Measurements from ENCODE around the gene ACOT12. TPM values are rescaled to one million over a fixed set of nuclear protein-coding genes. Genes with fewer than 3 reads are reported as not detected.
"Not testable (repeated sequence)": the region's sequence is repeated elsewhere in the genome, so short reads cannot be mapped to it uniquely, and the experiment has no call there.

ACOT12 gene
- total RNA-seq, 1 donor from 2014 or later: not detected

DNA sequence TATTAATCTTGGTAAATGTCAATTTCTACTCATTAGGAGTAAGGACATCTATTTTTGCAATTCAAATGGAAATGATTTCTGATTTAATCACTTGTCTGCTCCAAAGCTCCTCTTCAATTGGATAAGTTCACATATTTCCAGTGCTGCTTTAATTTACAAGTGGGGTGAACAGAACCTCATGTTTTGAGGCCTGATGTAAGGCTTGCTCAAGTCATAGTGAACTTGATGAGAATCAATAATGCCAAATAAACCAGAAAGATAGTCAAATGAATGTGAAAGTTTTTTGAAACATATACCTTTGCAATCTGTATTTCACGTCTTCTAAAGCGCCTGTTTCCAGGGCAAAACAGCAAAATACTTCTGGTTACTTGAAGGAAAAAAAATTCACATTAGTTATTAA lies 15.4 kb upstream of the ACOT12 start:
- intact Hi-C loops (cut with micrococcal nuclease): no loop called here
- H3K27me3 ChIP-seq (ENCODE audit: low read depth): no peaks in the 10 kb centered on the region
- no peaks in the 10 kb centered on the region for H3K4me1 ChIP-seq
- no peak for DNase-seq
- TF ChIP-seq CTCF (IDR thresholded peaks at IDR 0.05; ENCODE audit: borderline replicate concordance): no peak
- H3K4me3 ChIP-seq: no peak overlapping the region
- no peaks in the 10 kb centered on the region for H3K36me3 ChIP-seq
- H3K9me3 ChIP-seq (replicated peaks): no peaks in the 10 kb centered on the region
- no peak overlapping the region for H3K27ac ChIP-seq (replicated peaks)

DNA sequence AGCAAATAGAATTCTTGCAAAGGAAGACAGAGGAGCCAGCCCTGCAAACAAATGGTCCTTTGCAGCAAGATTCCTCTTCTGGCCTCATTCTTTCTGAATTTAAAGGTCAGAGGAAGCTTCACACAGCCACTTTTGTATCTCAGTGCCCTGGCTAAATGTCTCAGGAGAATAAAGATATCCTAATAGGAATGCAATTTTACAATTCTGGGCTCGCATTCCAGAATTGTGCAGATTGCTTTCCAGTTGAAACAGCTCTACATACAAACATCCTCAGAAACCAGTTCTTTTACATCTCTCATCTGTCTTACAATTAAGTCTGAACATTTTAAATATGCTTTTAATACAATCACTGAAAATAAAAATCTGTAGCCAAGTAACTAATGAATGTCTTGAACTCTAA lies 14.6 kb upstream of the ACOT12 start:
- no peak for DNase-seq
- no peak overlapping the region for H3K27ac ChIP-seq (replicated peaks)
- intact Hi-C loops (cut with micrococcal nuclease): no loop called here
- H3K27me3 ChIP-seq (ENCODE audit: low read depth): no peaks in the 10 kb centered on the region
- TF ChIP-seq CTCF (IDR thresholded peaks at IDR 0.05; ENCODE audit: borderline replicate concordance): no peak
- H3K9me3 ChIP-seq (replicated peaks): no peaks in the 10 kb centered on the region
- H3K36me3 ChIP-seq: no peaks in the 10 kb centered on the region
- no peak overlapping the region for H3K4me3 ChIP-seq
- H3K4me1 ChIP-seq: no peaks in the 10 kb centered on the region

DNA sequence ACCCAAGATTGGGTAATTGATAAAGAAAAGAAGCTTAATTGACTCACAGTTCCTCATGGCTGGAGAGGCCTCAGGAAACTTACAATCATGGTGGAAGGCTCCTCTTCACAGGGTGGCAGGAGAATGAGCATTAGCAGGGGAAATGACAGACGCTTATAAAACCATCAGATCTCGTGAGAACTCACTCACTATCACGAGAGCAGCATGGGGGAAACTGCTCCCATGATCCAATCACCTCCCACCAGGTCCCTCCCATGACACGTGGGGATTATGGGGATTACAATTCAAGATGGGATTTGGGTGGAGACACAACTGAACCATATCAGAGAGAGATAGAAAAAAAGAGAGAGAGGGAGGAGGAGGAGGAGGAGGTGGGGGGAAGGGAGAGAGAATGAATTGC lies 13.9 kb upstream of the ACOT12 start:
- DNase-seq; intact Hi-C loops (cut with micrococcal nuclease): not testable (repeated sequence)

GRCh38 chr5:81405126-81405891 lies 11.4 kb upstream of the ACOT12 start:
- no peak for TF ChIP-seq CTCF (IDR thresholded peaks at IDR 0.05; ENCODE audit: borderline replicate concordance)
- H3K4me1 ChIP-seq: no peaks in the 10 kb centered on the region

More for the DNA sequence above, 13.9 kb upstream of the ACOT12 start:
- H3K27ac ChIP-seq (replicated peaks); H3K9me3 ChIP-seq (replicated peaks); H3K36me3 ChIP-seq; H3K27me3 ChIP-seq (ENCODE audit: low read depth); H3K4me1 ChIP-seq; H3K4me3 ChIP-seq: not testable (repeated sequence)

DNA sequence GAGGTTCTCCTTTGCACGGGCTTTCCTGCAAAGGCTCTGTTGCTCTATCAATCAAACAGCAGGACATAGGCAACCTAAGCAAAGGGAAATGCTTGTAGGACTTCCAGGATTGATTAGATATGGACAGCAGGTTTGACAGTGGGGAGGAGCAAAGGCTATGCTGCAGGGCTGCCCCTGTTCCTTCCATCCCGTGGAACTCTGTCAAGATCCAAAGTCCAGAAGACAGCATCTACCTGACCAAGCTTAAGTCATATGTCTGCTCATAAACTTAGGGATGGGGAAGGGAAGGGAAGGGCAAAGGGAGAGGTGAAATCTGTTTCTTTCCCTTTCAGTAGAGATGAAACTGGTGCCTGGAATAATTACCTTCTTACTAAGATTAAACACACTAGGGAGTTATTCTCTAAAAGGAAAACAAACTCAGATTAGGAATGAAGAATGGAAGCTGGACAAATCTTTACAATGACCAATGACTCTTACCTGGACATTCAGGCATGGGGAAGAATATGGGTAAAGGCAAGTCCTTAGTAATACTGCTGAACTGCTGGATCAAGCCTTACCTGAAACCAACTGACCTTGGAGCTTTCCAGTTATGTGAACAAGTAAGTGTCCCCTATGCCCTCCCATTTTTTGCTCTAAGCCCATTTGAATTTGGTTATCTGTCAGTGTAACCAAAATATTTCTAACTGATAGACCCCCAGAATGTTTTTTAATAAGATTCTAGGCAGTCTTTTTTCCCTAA lies 8.4 kb upstream of the ACOT12 start:
- Histone ChIP-seq H3K27ac (replicated peaks) (no peak overlapping the region), H3K27me3 (ENCODE audit: low read depth) (no peaks in the 10 kb centered on the region), H3K9me3 (replicated peaks) (no peaks in the 10 kb centered on the region), H3K36me3 (no peaks in the 10 kb centered on the region), H3K4me1 (no peaks in the 10 kb centered on the region), H3K4me3 (no peak overlapping the region)
- intact Hi-C loops (cut with micrococcal nuclease): no loop called here
- no peak for DNase-seq
- no peak for TF ChIP-seq CTCF (IDR thresholded peaks at IDR 0.05; ENCODE audit: borderline replicate concordance)

More at GRCh38 chr5:81405126-81405891, 11.4 kb upstream of the ACOT12 start:
- Histone ChIP-seq H3K27me3 (ENCODE audit: low read depth) (no peaks in the 10 kb centered on the region), H3K4me3 (no peak overlapping the region), H3K36me3 (no peaks in the 10 kb centered on the region), H3K27ac (replicated peaks) (no peak overlapping the region), H3K9me3 (replicated peaks) (no peaks in the 10 kb centered on the region)
- DNase-seq: no peak
- intact Hi-C loops (cut with micrococcal nuclease): no loop called here

DNA sequence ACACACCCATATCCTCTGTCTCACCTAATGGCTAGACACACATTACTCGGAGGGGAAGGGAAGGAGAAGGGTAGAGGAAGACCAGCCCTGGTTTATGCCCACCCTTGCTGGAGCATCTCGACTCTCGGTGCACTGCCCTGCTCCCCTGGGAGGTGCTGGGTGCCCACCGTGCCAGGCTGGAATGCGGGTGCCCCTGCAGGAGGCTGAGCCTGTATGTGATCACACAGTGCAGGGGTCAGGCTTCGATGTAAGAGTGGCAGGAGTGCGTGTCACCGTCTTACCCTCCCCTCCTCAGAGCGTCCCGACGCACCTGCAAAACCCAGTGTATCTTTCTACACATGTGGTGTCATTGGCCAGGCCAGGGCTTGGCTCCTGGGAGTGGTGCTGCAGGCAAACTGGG lies 7.3 kb upstream of the ACOT12 start:
- H3K27ac ChIP-seq (replicated peaks): no peak overlapping the region
- TF ChIP-seq CTCF (IDR thresholded peaks at IDR 0.05; ENCODE audit: borderline replicate concordance): no peak
- no peak for DNase-seq
- no peaks in the 10 kb centered on the region for H3K4me1 ChIP-seq
- intact Hi-C loops (cut with micrococcal nuclease): no loop called here
- no peaks in the 10 kb centered on the region for H3K9me3 ChIP-seq (replicated peaks)
- H3K36me3 ChIP-seq: no peaks in the 10 kb centered on the region
- H3K27me3 ChIP-seq (ENCODE audit: low read depth): peaks cover 5% of the 10 kb centered on the region
- H3K4me3 ChIP-seq: no peak overlapping the region

Data from left ventricle myocardium inferior (tissue), 1 donor.